MM.1S (cell line): Measurements from ENCODE around the gene SHMT1.
"Not testable (repeated sequence)": the region's sequence is repeated elsewhere in the genome, so short reads cannot be mapped to it uniquely, and the experiment has no call there.

Experiments
- CTCF ChIP-seq: fragments of 300-600 bp; sonication (generic); IDR thresholded peaks from 2 replicates; pipeline ENCODE4 v1.5.1; 2016; ENCODE audit warnings: antibody characterized with exemption, low read length, mixed read lengths
- EZH2 ChIP-seq: fragments of 300-600 bp; sonication (generic); optimal IDR thresholded peaks from 2 replicates; pipeline ENCODE3; 2017; ENCODE audit warnings: low read depth, mild to moderate bottlenecking, antibody characterized with exemption, low read length, mixed read lengths
- EZH2phosphoT487 ChIP-seq: fragments of 300-600 bp; sonication (generic); IDR thresholded peaks from 2 replicates; pipeline ENCODE4 v1.6.1; 2018; ENCODE audit warnings: antibody characterized with exemption, low read length

GRCh38 chr17:18408906-18409305 lies 45.6 kb upstream of the SHMT1 start:
- TF ChIP-seq CTCF, EZH2phosphoT487, EZH2: not testable (repeated sequence)
